Kidney (tissue), 14 donors: ENCODE results near the gene KCNJ14. TPM values are rescaled to one million over a fixed set of nuclear protein-coding genes. Genes with fewer than 3 reads are reported as not detected.

Experiments used
- DNase-seq, 5 donors: peaks; one replicate each; pipeline ENCODE4 v3.0.0-alpha.2; 2013 to 2020
- FAIRE-seq: peaks from 2 replicates; lab custom pipeline; 2012; peaks lifted over from hg19 to GRCh38; lab: Jason Lieb, UNC
- H3K27ac ChIP-seq, 2 donors: one replicate each; pipeline ENCODE4 v1.7.0; 2013; ENCODE audit warnings: low read depth in 2 of 2, low read length in 2 of 2, inconsistent platforms in 1 of 2
- H3K27me3 ChIP-seq: one replicate; pipeline ENCODE4 v1.7.1; 2013; ENCODE audit warnings: low read length, inconsistent platforms; ENCODE audit not compliant: control insufficient read depth, insufficient read depth
- H3K36me3 ChIP-seq, 3 donors: one replicate each; pipeline versions ENCODE4 v1.7.0 to v1.7.1; 2013; ENCODE audit warnings: low read length in 3 of 3, control low read depth in 1 of 3, inconsistent platforms in 1 of 3; ENCODE audit not compliant: insufficient read depth in 3 of 3, control insufficient read depth in 2 of 3
- H3K4me1 ChIP-seq, 3 donors: one replicate each; pipeline versions ENCODE4 v1.7.0 to v1.7.1; 2013; ENCODE audit warnings: low read length in 3 of 3, inconsistent platforms in 1 of 3, low read depth in 1 of 3; ENCODE audit not compliant: control insufficient read depth in 2 of 3, insufficient read depth in 2 of 3
- H3K4me3 ChIP-seq, 3 donors: one replicate each; pipeline versions ENCODE4 v1.7.0 to v1.8.1; 2013; ENCODE audit warnings: low read length in 3 of 3, control low read depth in 1 of 3, inconsistent platforms in 1 of 3
- H3K9ac ChIP-seq, 3 donors: one replicate each; pipeline versions ENCODE4 v1.7.0 to v1.7.1; 2013; ENCODE audit warnings: low read length in 3 of 3, control low read depth in 1 of 3, inconsistent platforms in 1 of 3
- H3K9me3 ChIP-seq, 3 donors: one replicate each; pipeline versions ENCODE4 v1.7.0 to v1.7.1; 2013; ENCODE audit warnings: low read length in 3 of 3, control low read depth in 1 of 3, inconsistent platforms in 1 of 3; ENCODE audit not compliant: control insufficient read depth in 2 of 3, insufficient read depth in 1 of 3
- CTCF ChIP-seq: IDR thresholded peaks from 3 replicates; pipeline ENCODE4 v1.5.1; 2012; ENCODE audit warnings: mild to moderate bottlenecking, moderate library complexity, borderline replicate concordance; ENCODE audit not compliant: insufficient read depth; ENCODE audit errors: extremely low read depth
- intact Hi-C: fragments of 100-400 bp; cut with DNase I; formaldehyde crosslinking; loops from one replicate; pipeline ENCODE4 v1.11.1; 2022
- polyA plus RNA-seq: library from polyadenylated mRNA; stranded (reverse); fragments of 350-450 nt; fragmentation: Illumina TruSeq; extraction: RNeasy Lipid Tissue Mini Kit (QIAGEN cat#74804); gene quantifications from one replicate; pipeline ENCODE4 v1.2.3, GENCODE V29; 2014; ENCODE audit warnings: low read depth, low replicate concordance; ENCODE audit not compliant: insufficient read depth
- total RNA-seq: library from RNA; stranded (reverse); fragmentation: NEBNext Ultra II Directional; extraction: Animal tissue kit (Norgen Biotek cat#: 25700); gene quantifications from one replicate; pipeline ENCODE4 v1.2.1, GENCODE V29; 2021
- donor health status: control.
- donor health status: control.
- donor health status: control.
- donor health status: control.
- donor health status: control.
- donor health status: DM: yes; HTN: yes; CAD: no.
- donor health status: Normal renal cell carcinoma (clear cell type).

KCNJ14 gene
- total and polyA plus RNA-seq, 2 donors from 2014 or later = 0.28 to 1.0 TPM

- H3K4me1 ChIP-seq = peaks cover 0 to 2% (median 0%) of the 10 kb centered on the region in 3 donors
- H3K9me3 ChIP-seq = no peaks in the 10 kb centered on the region
- H3K4me3 ChIP-seq = no peak overlapping the region
- no peak for TF ChIP-seq CTCF
- DNase-seq (peak in 1 of 5 donors; percentile 59), FAIRE-seq (no peak)
- H3K9ac ChIP-seq = no peak overlapping the region
- no peak overlapping the region for H3K27ac ChIP-seq
- no peaks in the 10 kb centered on the region for H3K27me3 ChIP-seq
- H3K36me3 ChIP-seq = no peaks in the 10 kb centered on the region
- intact Hi-C loops = no loop called here
Measured at GRCh38 chr19:48418317-48419064, 36.9 kb upstream of the KCNJ14 start.

DNA sequence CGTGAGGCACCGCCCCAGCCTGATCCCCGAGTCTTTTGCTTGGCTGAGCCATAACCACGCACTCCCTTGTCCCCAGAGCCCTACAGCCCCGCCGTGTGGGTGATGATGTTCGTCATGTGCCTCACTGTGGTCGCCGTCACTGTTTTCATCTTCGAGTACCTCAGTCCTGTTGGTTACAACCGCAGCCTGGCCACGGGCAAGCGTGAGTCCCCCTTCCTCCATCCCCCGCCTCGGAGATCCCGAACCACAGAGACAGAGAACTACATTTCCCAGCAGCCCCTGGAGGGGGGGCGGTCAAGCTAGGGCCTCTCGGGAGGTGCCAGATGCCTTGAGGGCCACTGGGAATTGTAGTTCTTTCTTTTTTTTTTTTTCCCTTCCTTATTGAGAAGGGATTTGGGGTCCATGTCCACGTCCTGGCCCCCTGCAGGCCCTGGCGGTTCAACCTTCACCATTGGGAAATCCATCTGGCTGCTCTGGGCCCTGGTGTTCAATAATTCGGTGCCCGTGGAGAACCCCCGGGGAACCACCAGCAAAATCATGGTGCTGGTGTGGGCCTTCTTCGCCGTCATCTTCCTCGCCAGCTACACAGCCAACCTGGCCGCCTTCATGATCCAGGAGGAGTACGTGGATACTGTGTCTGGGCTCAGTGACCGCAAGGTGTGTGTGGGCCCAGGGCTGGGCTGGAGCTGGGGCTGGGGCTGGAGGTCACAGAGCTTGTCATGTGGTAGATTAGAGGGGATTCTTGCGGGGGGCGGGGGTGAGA is 36.0 kb upstream of the KCNJ14 start:
- DNase-seq = peak; percentile 63 to 82 (median 73)
- no peaks in the 10 kb centered on the region for H3K9me3 ChIP-seq
- no peak overlapping the region for H3K9ac ChIP-seq
- no peaks in the 10 kb centered on the region for H3K36me3 ChIP-seq
- H3K27ac ChIP-seq = no peak overlapping the region
- peaks cover 0 to 1% (median 0%) of the 10 kb centered on the region in 3 donors for H3K4me1 ChIP-seq
- intact Hi-C loops = no loop called here
- no peak overlapping the region for H3K4me3 ChIP-seq
- FAIRE-seq = no peak
- H3K27me3 ChIP-seq = no peaks in the 10 kb centered on the region
- TF ChIP-seq CTCF = no peak

DNA sequence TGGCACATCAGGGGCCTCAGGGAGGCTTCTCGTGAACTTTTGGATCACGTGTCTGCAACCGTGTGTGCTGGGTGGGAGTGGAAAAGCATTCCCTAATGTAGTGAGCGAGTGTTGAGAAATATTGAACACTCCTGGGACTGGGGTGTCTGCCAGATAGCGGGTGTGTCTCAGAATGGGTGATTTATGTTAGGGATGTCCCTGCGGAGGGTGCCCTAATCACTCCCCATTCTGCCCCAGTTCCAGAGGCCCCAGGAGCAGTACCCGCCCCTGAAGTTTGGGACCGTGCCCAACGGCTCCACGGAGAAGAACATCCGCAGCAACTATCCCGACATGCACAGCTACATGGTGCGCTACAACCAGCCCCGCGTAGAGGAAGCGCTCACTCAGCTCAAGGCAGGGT is 33.8 kb upstream of the KCNJ14 start:
- no peak overlapping the region for H3K4me3 ChIP-seq
- no peak for TF ChIP-seq CTCF
- no peaks in the 10 kb centered on the region for H3K36me3 ChIP-seq
- H3K9ac ChIP-seq = no peak overlapping the region
- H3K27ac ChIP-seq = no peak overlapping the region
- DNase-seq (no peak), FAIRE-seq (no peak)
- no peaks in the 10 kb centered on the region for H3K27me3 ChIP-seq
- no peaks in the 10 kb centered on the region for H3K9me3 ChIP-seq
- intact Hi-C loops = no loop called here
- H3K4me1 ChIP-seq = no peaks in the 10 kb centered on the region
